Breast epithelium (tissue), 3 donors: Measurements from ENCODE around the gene SPIRE2.

Source experiments
- CTCF ChIP-seq, 3 donors: fragments of 450-650 bp; IDR thresholded peaks; one replicate each; pipeline ENCODE4 v1.5.1; 2016 to 2017; ENCODE audit warnings: antibody characterized with exemption in 3 of 3, mild to moderate bottlenecking in 3 of 3, moderate library complexity in 3 of 3
- POLR2A ChIP-seq: fragments of 450-650 bp; IDR thresholded peaks from one replicate; pipeline ENCODE4 v1.6.1; 2016; ENCODE audit warnings: antibody characterized with exemption, mild to moderate bottlenecking, moderate library complexity
- POLR2AphosphoS5 ChIP-seq, 3 donors: sonication (generic); formaldehyde crosslinking; IDR thresholded peaks; one replicate each; pipeline ENCODE4 v1.6.1; 2017; ENCODE audit warnings: antibody characterized with exemption in 3 of 3

DNA sequence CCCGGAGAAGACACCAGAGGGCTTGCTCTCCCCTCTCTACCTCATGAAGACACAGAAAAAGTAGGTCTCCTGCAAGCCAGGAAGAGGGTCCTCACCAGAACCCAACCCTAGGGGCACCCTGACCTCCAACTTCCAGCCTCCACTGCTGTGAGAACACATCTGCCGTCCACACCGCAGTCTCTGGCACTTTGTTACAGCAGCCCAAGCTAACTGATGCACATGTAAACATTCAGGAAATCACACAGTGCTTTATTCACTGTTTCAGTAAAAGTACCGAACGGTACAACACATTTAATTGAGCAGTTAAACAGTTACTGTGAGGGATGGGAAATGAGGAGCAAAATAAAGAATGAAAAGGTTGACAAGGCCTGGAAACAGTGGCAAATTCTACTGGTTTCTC lies 30.1 kb upstream of the SPIRE2 start:
- TF ChIP-seq CTCF (IDR thresholded peaks at IDR 0.05) (no peak), POLR2AphosphoS5 (IDR thresholded peaks at IDR 0.05) (no peak), POLR2A (no peak)
